T47D (cell line): ENCODE measurements around the gene TRPM3.

ENCODE experiments used
- DNase-seq, 2 experiments: peaks; one replicate each; pipeline versions ENCODE4 v3.0.0 to v3.0.0-alpha.2; 2011 to 2012; ENCODE audit warnings: low read depth in 1 of 2, low spot score in 1 of 2
- JUND ChIP-seq: IDR thresholded peaks from 2 replicates; pipeline ENCODE4 v1.6.1; 2012; ENCODE audit warnings: low read depth
- in situ Hi-C: cut with HindIII; loops from 2 replicates; pipeline ENCODE4 v1.10.0; 2016; ENCODE audit warnings: low sequenced_read_pairs, low pct_unique_long_range_greater_than_20kb

TRPM3 gene

DNA sequence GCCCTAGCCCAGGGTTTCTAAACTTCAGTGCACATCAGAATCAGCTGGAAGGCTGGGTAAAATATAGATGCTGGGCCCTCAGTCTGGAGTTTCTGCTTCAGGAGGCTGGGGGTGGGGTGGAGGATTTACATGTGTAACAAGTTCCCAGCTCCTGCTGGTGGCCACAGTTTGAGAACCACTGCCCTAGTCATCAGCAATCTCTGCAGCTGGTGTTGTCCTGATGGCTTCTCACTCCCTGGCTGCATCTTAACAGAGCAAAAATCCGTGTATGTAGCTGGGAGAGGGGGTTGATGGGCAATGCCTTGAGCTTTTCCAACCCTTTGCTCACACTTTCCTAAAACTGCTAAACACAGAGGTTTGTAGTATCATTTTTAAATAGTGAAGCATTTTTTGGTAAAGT, 520.9 kb downstream of the TRPM3 start:
- in situ Hi-C loops, result no loop called here
- no peak for DNase-seq
- no peak for TF ChIP-seq JUND

DNA sequence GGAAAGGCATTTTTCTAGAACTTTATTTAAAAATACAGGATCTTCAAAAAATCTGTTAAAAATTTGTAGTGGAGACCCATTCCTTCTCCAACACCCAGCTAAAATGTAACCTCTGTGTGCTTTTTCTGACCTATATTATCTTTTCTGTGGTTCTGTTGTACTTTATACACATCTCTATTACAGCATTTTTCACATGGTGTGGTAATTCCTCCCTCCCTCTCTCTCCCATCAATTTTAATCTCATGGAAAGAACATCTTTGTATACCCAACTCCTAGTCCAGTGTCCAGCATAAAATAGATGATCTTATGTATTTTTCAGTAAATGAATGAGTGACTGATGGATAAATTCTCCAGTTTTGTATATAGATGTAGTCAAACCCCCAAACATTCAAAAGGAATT, 523.5 kb downstream of the TRPM3 start:
- TF ChIP-seq JUND, result no peak
- DNase-seq, result no peak
- in situ Hi-C loops, result no loop called here

DNA sequence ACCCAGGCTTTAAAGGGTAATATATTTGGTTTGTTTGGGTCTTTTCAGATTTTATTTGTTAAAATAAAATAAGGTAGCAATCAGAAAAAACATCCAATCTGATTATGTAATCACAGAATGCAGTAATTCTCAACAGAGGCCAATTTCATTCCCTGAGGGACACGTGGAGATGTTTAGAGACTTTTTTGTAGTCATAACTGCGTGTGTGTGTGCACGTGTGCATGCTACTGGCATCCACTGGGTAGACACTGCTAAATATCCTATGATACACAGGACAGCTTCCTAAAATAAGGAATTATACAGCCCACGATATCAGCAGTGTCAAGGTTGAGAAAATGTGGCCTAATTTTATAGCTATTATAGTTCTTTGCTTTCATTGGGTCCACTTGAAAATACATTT, 526.2 kb downstream of the TRPM3 start:
- no peak for DNase-seq
- in situ Hi-C loops, result no loop called here
- TF ChIP-seq JUND, result no peak

DNA sequence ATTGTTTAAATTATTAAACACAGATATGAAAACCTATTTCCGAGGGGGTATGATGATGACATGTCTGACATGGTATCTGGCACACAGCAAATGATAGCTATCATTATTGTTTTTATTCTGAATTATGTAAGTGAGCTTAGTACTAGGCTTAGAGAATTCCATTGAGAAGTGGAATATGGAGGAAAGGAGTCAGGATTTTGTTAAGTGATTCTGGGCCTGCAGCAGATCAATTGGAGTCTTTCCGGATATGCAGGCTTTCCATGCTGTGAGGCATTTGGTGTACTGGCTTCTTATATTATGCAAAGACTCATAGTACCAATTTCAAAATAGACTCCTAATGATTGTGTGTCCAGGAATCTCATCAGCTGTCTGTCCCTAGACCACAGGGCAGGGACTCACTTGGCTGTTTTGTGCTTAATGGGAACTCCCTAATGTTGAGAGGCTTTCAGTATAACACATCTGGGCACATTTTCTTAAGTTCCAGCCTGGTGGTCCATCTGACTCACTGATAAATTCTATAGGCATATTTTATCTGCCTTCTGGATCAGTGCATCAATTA, 527.0 kb downstream of the TRPM3 start:
- DNase-seq, result no peak
- no peak for TF ChIP-seq JUND
- in situ Hi-C loops, result no loop called here

DNA sequence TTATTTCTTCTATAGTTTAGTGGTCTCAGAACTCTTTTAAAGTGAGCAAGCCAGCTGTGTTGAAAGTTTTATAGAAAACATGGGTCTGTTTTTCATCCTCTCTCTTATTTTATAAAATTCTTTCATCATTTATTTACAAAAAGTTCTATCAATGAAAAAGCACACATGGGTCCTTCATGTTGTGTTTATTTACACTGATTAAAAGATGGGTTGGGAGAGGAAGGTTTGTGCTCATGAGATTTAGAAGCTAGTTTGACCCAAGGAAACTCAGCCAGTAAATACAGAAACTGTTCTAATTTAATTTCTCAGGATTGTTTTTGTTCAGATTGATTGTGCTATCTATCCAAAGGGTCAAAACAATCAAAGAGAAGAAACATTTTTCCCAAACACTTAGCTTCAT, 528.2 kb downstream of the TRPM3 start:
- no peak for DNase-seq
- TF ChIP-seq JUND, result no peak
- in situ Hi-C loops, result no loop called here

DNA sequence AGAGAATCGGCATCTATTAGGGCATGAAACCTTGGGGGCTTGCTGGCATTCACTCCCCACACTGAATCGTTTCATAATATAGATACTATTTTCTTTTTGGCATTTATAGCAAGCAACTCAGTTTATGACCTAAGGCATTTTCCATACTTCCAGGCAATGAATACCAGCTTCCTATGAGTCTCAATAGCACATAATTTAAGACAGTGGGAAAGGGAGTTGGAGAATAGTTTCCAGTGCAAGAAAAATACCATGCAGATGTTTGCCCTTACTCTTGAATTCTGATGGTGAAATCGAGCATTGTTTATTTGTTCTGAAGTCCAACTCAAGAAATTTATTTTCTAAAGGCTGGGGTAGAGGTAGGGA, 531.1 kb downstream of the TRPM3 start:
- in situ Hi-C loops, result no loop called here
- no peak for TF ChIP-seq JUND
- DNase-seq, result no peak

DNA sequence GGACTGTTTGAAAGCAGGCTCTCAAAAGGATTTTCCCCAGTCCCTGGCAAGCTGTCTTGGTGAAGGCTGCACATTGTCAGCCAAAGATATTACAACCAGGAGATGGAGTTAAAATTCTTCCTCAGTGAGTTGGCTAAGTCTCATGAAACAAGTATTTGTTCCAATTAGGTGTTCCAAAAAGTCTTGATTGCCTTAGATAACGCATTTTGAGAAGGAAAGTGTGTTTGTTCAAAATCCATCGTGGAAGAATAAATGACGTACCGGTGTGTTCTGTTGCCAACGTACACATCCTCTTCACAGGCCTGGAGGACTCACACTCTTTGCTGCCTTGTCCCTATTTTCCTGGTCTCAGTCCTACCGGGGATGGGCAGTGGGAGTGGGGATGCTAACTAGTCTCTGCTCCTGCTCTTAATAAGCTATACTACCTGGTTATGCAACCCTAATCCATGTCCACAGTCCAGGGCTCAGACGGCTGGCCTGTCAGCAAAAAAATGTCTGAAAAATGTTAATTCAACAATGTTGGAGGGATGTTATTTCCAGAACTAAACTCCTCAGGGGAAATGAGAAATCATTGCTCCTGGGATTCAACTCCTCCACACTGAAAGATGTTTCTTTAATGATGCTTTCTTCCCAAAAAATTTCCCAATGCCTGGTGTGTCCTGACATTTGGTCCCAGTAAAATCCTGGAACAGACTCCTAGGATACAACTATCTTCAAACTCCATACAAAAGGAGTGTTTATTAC, 531.7 kb downstream of the TRPM3 start:
- no peak for TF ChIP-seq JUND
- in situ Hi-C loops, result no loop called here
- DNase-seq, result no peak

DNA sequence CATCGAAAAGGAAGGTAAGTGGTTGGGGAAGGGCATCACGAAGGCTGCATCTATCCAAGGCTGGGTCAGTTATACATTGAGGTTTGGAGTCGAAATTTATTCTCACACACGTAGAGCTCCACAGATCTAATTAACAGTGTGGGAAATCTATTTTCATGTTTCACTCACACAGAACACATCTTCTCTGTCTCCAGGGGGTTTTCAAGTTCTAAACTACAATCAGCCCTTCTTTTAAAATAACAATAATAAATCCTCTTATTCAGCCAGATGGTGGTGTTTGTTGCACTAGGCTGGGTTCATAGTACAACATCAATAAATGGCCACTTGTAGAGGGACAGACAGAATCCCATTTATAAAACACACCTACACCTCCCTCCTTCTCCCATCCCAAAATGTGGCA, 532.4 kb downstream of the TRPM3 start:
- in situ Hi-C loops, result no loop called here
- no peak for TF ChIP-seq JUND
- no peak for DNase-seq

DNA sequence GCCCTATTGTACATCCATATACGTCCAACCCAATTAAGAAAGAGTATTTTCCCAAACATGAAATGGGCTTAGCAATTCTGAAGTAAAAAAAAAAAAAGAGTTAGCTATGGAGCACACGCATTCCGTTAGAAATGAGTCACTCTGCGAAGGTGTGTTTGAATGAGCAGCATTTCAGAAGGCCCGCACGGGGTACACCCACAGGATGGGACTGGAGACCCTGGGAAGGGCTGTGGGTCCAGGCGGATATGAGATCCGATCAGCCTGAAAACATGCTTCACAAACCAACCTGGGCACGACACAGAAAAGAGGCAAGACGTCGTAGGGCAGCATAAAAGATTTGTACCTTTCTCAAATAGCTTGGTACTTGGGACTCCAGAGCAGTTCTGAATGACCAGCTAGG, 533.0 kb downstream of the TRPM3 start:
- TF ChIP-seq JUND, result no peak
- no peak for DNase-seq
- in situ Hi-C loops, result no loop called here

DNA sequence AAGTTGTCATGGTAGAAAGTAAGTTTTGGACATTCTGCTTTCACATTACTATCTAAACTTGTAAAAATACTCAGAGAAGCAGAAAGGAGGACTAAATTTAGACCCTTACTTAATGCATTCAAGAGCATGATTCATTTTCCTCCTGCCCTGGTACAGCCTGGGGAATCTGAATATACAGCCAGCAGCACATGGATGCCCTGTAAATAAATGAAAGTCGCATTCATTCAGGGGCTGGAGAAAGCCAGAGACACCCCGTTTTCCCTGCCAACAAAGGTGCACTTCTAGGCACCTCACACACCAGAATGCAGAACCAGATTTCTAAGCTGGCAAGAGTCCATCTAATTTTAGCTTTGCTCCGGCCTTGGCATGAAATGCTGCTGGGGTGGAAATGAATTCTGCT, 534.2 kb downstream of the TRPM3 start:
- TF ChIP-seq JUND, result no peak
- in situ Hi-C loops, result no loop called here
- DNase-seq, result no peak

DNA sequence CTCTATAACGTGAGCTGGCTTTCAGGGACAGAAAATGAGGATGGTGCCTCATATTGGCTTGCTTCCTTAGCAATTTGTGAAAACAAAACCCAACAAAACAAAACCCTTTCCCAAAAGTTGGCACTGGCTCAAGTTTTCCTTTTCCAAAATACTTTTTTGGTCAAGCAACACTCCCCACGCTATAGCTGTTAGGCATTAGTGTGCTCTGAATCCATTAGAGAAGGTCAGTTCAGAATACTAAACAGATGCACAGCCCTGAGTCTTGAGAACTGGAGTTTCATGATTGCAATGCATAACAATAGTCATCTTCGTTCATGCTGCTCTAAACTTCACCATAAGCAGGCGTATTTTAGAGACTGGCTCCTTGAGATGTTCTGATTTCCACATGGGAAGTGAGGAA, 534.9 kb downstream of the TRPM3 start:
- no peak for TF ChIP-seq JUND
- in situ Hi-C loops, result no loop called here
- DNase-seq, result no peak

DNA sequence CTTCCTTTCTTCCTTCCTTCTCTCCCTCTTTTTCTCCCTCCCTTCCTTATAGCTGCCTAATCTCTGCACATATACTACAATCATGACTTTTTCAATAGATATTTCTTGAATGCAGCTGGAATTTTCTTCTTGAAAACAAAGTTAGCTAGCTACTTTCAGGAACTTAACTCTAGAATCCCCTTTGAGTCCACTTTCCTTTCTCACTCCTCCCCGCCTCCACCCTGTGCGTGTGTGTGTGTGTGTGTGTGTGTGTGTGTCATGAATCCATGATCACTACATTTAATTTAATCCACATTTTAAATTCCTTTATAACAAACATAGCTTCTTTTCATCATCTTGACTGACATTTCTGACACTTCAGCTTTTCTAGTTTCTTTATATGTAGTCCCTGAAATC, 539.5 kb downstream of the TRPM3 start:
- no peak for DNase-seq
- in situ Hi-C loops, result no loop called here

DNA sequence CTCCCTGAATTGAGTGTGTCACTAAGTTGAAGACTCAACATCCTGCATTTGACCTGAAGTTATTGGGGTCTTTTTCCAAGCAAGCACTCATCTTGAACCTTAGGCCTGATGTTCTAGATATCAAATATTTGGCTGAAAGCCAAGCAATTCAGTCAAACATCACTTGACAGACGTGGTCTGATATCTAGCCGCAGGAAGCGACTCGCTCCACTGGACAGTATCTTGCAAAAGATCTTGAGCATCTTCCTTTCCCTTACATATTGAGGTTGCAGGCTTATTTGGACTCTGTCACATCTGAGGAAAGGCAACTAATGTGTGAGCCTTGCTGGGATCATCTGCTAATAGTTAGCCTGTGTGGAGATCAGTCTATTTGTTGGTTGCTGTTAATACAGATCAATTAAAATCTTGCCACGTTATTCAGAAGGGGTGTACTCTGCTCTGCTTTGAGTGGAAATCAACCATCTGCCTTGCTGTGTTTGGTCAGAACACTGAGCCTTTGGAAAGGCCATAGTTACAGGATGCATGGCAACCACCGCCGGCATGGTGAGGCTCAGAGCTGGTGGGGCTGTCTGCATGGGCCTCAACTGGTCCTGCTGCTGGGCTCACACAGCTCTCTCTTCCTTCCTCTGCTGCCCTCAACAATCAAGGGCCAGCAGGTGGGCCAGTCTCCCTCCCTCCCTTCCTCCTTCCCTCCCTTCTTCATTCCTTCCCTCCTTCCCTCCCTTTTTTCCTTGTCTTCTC, 540.0 kb downstream of the TRPM3 start:
- no peak for DNase-seq
- TF ChIP-seq JUND, result no peak
- in situ Hi-C loops, result no loop called here

More for the DNA sequence above, 539.5 kb downstream of the TRPM3 start:
- TF ChIP-seq JUND, result no peak

DNA sequence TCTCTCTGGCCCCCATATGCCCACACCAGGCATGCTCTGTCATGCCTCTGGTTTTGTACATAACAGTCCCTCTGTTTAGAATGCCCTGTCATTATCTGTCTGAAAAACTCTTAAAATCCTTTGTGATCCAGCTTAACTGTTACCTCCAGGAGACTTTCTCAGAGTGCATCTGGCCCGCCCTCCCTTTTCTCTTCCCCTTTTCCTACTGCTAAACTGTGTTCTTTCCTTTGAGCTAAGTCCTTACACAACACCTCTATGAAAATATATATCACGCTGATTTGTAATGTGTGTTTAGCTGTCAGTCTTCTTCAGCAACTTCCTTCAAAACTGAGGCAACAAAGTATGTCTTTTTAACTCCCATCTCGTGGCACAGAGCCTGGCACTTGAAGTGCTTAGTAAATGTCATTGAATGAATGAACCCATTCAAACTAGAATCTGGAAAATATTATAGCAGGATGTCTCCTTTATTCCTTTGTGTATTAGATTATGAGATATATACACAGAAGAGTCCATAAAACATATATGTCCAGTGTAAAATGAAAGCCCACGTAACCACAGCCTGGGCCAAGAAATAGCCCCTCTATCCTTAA, 540.7 kb downstream of the TRPM3 start:
- DNase-seq, result no peak
- in situ Hi-C loops, result no loop called here
- no peak for TF ChIP-seq JUND
